Endometrial microvascular endothelial cells (primary cell): ENCODE measurements around the gene ACOXL. TPM values are rescaled to one million over a fixed set of nuclear protein-coding genes. Genes with fewer than 3 reads are reported as not detected.
"Not testable (repeated sequence)": the region's sequence is repeated elsewhere in the genome, so short reads cannot be mapped to it uniquely, and the experiment has no call there.

Experiments
- in situ Hi-C: cut with HindIII; loops from 2 replicates; pipeline ENCODE4 v1.10.0; 2017; ENCODE audit warnings: low sequenced_read_pairs, low pct_unique_long_range_greater_than_20kb; ENCODE audit errors: inconsistent ontology term
- total RNA-seq: library from RNA; depleted of rRNA; stranded (reverse); fragments of >200 nt; gene quantifications from one replicate; pipeline ENCODE4 v1.2.3, GENCODE V29; 2015; ENCODE audit errors: inconsistent ontology term

The ACOXL gene
- total RNA-seq, 1 donor from 2014 or later = not detected

DNA sequence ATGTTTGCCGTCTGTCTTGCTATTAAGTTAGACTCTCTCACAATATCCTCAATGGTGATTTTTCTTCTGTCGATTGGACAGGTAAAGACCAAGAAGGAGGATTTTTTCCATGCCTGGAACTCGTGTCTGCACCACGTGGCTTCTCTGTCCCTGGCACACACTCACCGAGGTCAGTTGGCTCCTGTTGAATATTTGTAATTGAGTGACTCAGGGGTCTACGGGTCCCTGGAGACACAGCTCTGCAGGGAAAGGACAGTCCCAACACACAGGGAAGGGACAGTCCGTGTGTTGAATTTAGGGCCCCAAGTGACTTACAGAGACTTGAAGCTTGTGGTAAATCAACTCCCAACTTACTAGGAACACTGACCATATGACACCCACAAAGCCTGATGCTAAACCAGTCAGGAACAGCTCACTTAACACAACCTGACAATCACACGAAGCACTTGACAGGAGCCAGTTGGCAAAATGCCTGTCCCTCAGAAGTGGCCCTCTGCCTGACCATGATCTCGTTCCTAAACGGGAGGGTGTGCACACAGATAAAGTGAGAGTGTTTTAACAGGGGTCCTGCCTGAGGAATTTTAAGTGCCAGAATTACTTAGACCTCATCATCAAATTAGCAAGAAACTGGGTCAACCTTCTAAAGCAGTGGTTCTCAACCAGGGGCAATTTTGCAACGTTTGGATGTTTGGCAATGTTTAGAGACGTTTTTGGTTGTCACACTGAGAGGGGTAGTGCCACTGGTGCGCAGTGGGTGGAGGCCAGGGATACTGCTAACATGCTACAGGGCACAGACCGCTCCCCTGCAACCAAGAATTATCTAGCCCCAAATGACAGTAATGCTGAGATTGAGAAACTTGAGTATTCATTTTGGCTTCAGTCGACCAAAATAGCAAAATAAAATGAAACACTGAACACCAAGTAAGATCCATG lies 299.4 kb downstream of the ACOXL start:
- in situ Hi-C loops = no loop called here

DNA sequence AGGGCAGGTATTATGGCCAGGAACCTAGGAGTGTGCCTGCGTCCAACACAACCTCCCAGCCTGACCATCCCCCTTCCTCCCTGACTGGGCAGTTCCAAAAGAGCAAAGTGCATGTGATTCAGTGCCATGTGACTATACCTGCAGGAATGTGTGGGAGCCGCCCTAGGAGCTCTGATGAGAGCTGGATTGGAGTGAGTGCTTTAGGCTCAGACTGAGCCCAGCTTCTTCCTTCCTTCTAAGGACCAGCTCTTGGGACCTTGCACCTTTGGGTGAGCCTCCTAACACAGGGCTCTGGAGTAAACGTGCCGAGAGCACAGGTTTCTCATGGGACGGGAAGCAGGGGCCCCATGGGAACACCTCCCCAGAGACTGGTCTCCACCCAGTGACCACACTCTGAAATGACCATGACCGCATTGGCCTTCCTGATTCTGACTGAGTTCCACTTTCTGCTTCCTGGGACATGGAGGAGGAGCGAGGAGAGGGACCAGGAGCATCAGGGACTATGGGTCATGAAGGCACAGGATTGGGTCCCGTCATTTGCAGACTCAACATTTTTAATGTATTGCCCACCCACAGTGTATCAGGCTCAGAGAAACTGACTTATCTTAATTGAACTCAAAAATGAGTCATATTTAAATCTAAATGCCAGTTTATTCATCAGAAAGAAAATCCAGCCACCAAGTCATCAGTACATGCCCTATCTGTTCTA lies 300.5 kb downstream of the ACOXL start:
- in situ Hi-C loops = no loop called here

DNA sequence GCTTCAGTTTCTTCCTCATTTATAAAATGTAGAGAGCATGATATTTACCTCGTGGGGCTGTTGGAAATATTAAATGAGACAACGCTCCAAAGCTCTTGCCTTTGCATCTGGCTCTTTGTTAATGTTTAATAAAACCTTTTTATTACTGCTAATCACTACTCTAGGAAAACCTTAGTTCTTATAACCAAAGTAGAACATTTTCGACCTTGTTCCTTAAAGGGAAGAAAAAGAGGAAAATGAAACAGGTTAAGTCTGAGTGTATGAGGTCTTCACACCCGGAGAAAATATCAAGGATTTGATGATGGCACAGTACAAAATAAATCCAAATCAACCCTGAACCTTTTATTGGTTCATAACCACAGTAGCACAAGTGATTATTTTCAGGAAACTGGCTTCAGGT lies 301.8 kb downstream of the ACOXL start:
- in situ Hi-C loops = no loop called here

DNA sequence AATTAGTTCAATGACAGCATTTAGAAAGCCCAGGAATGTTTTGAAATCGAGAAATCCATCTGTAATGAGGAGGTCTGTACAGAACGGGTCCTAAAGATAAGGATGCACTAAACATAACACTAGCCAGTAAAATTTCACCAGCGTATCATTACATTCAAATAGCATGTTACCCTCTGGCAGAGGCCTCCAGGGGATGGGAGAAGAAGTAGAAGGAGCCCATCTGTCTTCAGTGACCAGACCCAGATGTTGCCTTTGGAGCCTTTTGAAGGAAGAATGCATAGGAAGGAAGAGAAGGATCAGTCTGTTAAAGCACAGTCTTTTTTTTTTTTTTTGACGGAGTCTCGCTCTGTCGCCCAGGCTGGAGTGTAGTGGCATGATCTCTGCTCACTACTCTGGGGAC lies 302.2 kb downstream of the ACOXL start:
- in situ Hi-C loops = no loop called here

GRCh38 chr2:111035830-111036441 lies 303.6 kb downstream of the ACOXL start:
- in situ Hi-C loops = no loop called here

- in situ Hi-C loops = no loop called here
Measured at GRCh38 chr2:111037128-111037527, 304.8 kb downstream of the ACOXL start.

GRCh38 chr2:111039628-111040383 lies 307.4 kb downstream of the ACOXL start:
- in situ Hi-C loops = no loop called here

DNA sequence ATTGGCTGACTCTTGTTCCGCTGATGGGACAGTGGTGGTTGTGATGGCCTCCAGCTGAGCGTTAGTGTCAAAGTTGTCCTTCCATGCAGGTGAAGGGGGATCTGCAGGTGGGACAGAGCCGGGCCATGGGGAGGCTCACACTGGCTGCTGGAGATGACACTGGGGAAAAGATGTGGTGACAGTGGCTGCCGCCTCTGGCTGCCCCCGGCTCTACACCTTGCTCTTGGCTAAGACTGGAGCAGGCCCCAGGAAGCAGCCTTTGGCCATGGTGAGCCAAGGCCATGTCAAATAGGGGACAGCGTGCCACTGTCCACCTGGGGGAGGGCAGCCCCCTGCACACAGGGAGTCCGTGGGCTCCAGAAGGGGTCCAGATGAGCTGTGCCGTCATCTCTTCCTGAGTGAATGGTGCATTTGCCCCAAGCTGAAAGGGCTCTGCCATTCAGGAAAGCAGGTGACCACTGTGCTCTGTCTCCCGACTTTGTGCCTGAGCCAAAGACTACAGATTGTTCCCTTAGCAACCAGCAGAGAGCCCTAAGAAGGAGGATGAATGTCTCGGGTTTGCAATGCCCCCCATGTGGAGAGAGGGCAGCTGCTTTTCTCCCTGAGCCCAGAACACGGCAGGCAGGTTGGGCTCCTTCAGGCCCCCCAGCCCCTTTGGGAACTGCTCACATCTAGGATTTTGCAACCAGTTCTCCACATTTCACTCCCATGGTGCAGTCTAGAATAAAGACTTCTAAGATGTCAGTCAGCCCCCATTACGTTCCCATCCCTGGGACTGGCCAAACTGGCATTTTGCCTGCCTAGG lies 309.2 kb downstream of the ACOXL start:
- in situ Hi-C loops = no loop called here

GRCh38 chr2:111042261-111042660 lies 309.9 kb downstream of the ACOXL start:
- in situ Hi-C loops = no loop called here

DNA sequence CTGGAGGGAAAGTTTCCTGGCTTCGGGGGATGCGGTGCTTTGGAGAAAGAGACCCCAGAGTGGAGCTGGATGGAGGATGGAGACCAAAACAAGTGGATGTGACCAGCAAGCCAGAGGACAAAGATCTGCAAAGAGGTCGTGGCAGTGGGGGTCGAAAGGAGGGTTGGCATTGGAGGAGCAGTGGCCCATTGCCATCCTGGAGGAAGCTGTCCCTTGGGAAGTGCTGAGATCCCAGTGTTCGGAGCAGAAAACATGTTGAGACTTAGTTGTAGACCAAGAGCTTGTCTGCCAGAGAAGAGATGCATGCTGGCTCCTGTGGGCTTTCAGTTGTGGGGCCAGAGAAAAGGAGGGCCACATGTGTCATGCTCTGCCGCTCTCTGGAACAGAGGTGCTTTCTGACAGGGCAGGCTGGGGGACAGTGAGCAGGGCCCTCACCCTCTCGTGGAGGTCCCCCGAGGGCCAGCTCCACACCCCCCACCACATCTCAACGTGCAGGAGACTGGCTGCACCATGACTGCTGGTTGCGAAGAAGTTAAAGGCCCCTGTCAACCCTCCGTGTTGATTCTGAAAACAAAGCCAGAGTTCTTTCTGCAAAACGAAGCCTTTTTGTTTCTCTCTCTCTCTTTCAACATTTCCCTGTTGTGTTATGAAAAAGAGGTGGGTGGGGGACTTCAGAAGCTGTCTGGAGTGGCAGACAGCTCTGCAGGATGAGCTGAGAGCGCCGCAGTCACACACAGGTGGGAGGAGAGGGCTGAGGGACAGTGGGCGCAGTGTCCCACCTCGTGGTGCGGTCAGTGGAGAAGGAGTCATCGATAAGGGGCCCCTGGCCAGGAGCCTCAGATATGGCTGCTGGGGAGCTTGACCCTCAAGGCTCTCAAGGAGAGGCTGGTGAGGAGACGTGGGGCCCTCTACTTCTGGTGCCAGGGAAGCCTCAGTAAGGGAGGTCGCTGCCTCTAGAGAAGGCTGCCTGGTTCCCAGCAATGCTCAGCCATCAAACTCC lies 310.7 kb downstream of the ACOXL start:
- in situ Hi-C loops = no loop called here

- in situ Hi-C loops = no loop called here
Measured at GRCh38 chr2:111044066-111044465, 311.7 kb downstream of the ACOXL start.

GRCh38 chr2:111045236-111045635 lies 312.9 kb downstream of the ACOXL start:
- in situ Hi-C loops = not testable (repeated sequence)

DNA sequence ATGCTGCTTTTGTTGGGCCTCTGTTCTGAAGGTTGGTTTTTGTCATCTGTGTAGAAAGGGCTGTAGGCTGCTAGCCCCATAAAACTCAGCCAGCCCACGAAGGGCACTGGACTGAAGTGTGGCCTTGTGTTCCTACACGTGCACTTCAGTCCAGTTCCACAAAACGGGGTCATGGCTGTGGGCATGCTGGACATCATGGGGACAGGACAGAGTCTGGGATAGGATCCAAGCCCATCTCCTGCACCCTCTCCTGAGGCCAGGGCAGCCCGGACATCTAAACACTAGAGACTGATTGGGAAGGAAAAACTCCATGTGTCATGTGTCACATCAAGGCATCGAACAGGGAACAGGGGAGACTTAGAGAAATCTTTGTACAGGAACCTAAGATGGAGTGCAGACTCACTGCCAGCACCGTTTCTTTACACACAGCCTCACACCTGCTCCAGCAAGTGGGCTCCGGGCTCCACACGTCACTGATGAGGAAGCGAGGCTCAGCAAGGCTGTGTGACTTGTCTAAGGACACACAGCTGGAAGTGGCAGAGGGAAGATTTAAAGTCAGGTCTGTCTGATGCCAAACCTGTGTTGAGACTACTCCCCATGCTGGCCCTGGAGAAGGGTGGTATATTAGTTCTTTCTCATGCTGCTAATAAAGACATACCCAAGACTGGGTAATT lies 313.5 kb downstream of the ACOXL start:
- in situ Hi-C loops = no loop called here

- in situ Hi-C loops = no loop called here
Measured at GRCh38 chr2:111046670-111047069, 314.3 kb downstream of the ACOXL start.

- in situ Hi-C loops = no loop called here
Measured at GRCh38 chr2:111048856-111049768, 316.7 kb downstream of the ACOXL start.
